Urinary bladder (tissue), 4 donors: ENCODE data around the gene SPIRE2. TPM values are rescaled to one million over a fixed set of nuclear protein-coding genes. Genes with fewer than 3 reads are reported as not detected.
"Not testable (repeated sequence)": the region's sequence is repeated elsewhere in the genome, so short reads cannot be mapped to it uniquely, and the experiment has no call there.

Experiments used
- DNase-seq: peaks from one replicate; pipeline ENCODE4 v3.0.0-alpha.2; 2015; ENCODE audit errors: extremely low spot score
- H3K27ac ChIP-seq: one replicate; pipeline ENCODE4 v1.5.1; 2013; ENCODE audit warnings: low read depth, mild to moderate bottlenecking, moderate library complexity
- H3K36me3 ChIP-seq: one replicate; pipeline ENCODE4 v1.6.1; 2013; ENCODE audit warnings: mild to moderate bottlenecking, moderate library complexity; ENCODE audit not compliant: insufficient read depth
- H3K4me1 ChIP-seq: one replicate; pipeline ENCODE4 v1.6.1; 2013; ENCODE audit warnings: mild to moderate bottlenecking, moderate library complexity; ENCODE audit not compliant: insufficient read depth
- H3K4me3 ChIP-seq: one replicate; pipeline ENCODE4 v1.5.1; 2013; ENCODE audit warnings: low read depth, low read length
- WGBS: extraction: QIAGEN DNeasy Blood & Tissue Kit; methylation state at CpG from one replicate; pipeline ENCODE4 v1.1.7; 2013; 5-methylcytosine and 5-hydroxymethylcytosine counted together
- polyA plus RNA-seq: library from polyadenylated mRNA; stranded (reverse); fragments of 200-250 nt; gene quantifications from one replicate; pipeline ENCODE4 v1.2.3, GENCODE V29; 2013
- total RNA-seq: library from RNA; depleted of rRNA; stranded (reverse); fragments of >200 nt; gene quantifications from one replicate; pipeline ENCODE4 v1.2.3, GENCODE V29; 2014
- donor health status: healthy with polysubstance abuse.
- donor health status: healthy.

The SPIRE2 gene
- total and polyA plus RNA-seq, 2 donors, result 5.4 to 6.4 TPM

- H3K36me3 ChIP-seq, result peaks cover 2% of the 10 kb centered on the region
- H3K27ac ChIP-seq, result no peak overlapping the region
- 62% methylated on average over 47 of the region's 47 CpGs for WGBS
- H3K4me1 ChIP-seq, result no peaks in the 10 kb centered on the region
- no peak overlapping the region for H3K4me3 ChIP-seq
- DNase-seq, result no peak
Observed at GRCh38 chr16:89909777-89910716, 81.8 kb downstream of the SPIRE2 start.

DNA sequence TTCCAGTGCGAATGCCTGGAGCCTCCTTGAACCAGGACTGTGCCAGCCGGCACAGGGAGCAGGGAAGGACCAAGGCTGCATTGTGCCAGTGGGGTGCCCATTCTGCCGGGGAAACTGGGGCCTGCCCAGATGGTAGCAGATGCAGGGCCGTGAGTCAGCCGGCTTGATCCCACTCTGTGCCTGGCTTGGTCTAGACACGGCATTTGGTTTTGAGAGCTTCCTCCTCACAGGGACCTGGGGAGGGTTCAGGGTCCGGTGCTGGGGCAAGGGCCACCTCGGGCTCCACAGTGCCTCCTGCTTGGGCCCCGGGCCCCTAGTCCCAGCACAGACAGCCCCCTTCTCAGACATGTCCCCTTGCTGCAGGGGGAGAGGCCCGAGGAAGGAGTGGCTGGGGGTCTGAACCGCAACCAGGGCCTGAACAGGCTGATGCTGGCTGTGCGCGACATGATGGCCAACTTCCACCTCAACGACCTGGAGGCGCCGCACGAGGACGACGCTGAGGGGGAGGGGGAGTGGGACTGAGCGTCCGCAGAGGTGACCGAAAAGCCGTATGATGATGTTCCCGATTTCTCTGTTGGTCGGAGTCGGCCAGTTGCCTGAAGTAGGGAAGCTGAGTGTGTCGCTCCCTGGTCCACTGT, 82.6 kb downstream of the SPIRE2 start:
- Histone ChIP-seq H3K36me3 (no peaks in the 10 kb centered on the region), H3K27ac (no peak overlapping the region), H3K4me3 (no peak overlapping the region), H3K4me1 (no peaks in the 10 kb centered on the region)
- WGBS, result 91% methylated on average over 27 of the region's 27 CpGs
- no peak for DNase-seq

- no peaks in the 10 kb centered on the region for H3K4me1 ChIP-seq
- DNase-seq, result no peak
- no peak overlapping the region for H3K27ac ChIP-seq
- H3K36me3 ChIP-seq, result no peaks in the 10 kb centered on the region
- WGBS, result 90% methylated on average over 14 of the region's 14 CpGs
- no peak overlapping the region for H3K4me3 ChIP-seq
Observed at GRCh38 chr16:89911375-89911774, 83.1 kb downstream of the SPIRE2 start.

GRCh38 chr16:89912143-89912542, 83.9 kb downstream of the SPIRE2 start:
- H3K4me1 ChIP-seq, result no peaks in the 10 kb centered on the region
- 82% methylated on average over 13 of the region's 13 CpGs for WGBS
- H3K36me3 ChIP-seq, result no peaks in the 10 kb centered on the region
- no peak overlapping the region for H3K27ac ChIP-seq
- no peak for DNase-seq
- H3K4me3 ChIP-seq, result no peak overlapping the region

DNA sequence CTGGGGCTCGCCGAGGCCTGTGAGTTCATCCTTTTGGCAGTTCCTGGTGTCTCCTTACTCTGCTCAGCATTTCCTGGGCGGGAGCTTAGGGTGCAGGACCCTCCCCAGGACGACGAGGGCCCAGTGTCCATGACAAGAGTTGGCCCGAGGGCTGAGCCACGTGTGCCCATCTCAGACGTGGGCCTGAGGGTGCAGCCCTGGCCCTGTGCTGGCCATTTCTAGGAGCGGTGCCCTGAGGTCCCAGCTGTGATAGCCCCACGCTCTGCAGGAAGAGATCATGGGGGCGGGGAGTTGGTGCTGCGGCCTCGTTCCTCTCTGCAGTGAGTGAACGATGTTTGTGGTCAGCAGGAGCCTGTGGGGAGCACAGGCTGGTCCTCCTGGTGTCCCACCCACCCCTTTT, 84.4 kb downstream of the SPIRE2 start:
- no peak overlapping the region for H3K27ac ChIP-seq
- no peak overlapping the region for H3K4me3 ChIP-seq
- no peak for DNase-seq
- no peaks in the 10 kb centered on the region for H3K36me3 ChIP-seq
- no peaks in the 10 kb centered on the region for H3K4me1 ChIP-seq
- 66% methylated on average over 14 of the region's 14 CpGs for WGBS

- Histone ChIP-seq H3K4me1 (no peaks in the 10 kb centered on the region), H3K4me3 (no peak overlapping the region), H3K27ac (no peak overlapping the region), H3K36me3 (no peaks in the 10 kb centered on the region)
- no peak for DNase-seq
- 82% methylated on average over 30 of the region's 30 CpGs for WGBS
Observed at GRCh38 chr16:89913408-89914387, 85.4 kb downstream of the SPIRE2 start.

DNA sequence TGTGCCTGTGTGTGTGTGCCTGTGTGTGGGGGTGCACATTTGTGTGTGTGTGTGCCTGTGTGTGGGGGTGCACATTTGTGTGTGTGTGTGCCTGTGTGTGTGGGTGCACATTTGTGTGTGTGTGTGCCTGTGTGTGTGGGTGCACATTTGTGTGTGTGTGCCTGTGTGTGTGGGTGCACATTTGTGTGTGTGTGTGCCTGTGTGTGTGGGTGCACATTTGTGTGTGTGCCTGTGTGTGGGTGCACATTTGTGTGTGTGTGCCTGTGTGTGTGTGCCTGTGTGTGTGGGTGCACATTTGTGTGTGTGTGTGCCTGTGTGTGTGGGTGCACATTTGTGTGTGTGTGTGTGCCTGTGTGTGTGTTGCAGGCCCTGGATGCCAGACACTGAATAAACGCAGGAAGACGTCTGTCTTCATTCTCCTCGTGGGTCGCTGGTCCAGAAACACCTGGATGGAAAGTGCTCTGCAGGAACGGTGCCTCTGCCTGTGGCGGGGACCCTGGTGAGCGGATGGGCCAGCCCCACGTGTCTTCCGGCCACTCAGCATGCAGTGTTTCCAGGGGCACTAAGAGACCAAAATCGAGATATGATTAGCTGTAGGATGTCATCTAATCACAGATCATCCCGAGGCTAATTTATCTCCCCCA, 86.5 kb downstream of the SPIRE2 start:
- not testable (repeated sequence) for H3K4me1 ChIP-seq, H3K4me3 ChIP-seq, H3K36me3 ChIP-seq, H3K27ac ChIP-seq, DNase-seq
- WGBS, result 54% methylated on average over 11 of the region's 11 CpGs

DNA sequence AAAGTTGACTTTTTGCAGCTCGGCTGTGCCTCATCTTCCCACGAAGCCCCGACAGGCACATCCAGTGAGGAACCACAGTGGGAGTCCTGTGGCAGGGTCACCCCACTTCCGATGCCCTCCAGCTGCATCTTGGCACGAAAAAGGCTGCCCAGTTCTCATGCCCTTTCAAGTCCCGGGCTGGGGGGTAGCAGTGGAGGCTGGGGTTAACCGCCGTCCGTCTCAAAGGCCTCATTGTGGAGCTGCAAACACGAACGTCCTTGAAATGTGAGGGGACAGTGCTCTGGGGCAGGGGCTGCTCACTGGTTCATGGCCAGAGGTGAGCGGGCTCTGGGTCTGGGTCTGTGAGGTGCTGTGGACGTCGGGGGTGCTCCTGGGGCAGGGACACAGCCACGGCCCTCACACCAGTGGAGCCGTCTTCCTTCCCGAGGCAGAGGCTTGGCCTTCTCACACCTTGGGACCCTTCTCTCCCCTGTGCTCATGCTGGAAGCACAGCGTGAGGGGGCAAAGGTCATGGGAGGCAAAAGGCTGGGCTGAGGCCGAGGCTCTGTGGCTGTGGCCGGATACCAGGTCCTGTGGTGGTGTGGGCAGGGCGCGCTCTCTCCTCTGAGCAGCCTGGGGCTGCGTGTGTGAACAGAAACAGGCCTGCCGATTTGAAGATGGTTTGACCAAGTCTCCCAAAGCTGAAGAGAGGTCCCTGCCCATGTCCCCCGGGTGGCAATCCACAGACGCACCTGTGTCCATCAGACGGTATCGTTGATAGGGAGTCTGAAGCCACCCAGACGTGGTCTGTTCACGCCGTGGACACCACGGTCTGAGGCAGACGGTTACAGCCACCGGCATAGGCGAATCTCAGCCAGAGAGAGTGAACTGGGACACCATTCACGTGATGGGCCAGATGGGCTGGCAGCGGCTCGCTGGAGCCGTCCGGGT, 87.3 kb downstream of the SPIRE2 start:
- H3K4me1 ChIP-seq, result no peaks in the 10 kb centered on the region
- H3K4me3 ChIP-seq, result no peak overlapping the region
- no peak overlapping the region for H3K27ac ChIP-seq
- no peaks in the 10 kb centered on the region for H3K36me3 ChIP-seq
- 77% methylated on average over 40 of the region's 40 CpGs for WGBS
- no peak for DNase-seq

DNA sequence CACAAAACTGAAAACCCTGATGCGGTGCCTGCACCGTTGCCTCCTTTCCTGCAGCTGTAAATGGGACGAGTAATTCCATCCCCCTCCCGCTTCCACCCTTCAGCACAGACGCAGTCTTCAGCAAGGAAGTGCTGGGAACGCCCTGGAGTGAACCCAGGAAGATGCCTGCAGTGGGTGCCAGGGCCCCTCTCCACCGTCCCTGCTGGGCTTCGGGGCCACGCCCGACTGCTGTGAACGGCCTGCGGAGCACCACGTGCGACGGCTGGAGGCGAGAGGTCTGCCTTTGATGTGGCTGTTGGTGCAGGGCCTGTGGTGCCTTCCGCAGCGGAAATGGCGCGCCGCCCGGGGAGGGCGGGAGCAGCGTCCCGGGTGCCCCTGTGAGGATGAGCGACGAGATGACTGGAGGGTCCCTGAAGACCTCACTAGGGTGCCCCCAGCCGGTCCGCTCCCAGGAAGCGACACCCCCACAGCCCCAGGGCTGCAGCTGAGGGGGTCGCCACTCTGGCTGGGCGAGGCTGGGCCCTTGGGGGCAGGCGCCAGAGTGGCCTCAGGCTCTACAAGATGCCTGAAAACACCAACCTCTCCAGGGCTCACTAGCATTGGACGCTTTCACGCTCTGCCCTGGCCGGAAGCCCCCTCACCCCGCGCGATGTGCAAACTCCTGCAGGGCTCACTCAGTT, 89.6 kb downstream of the SPIRE2 start:
- no peaks in the 10 kb centered on the region for H3K36me3 ChIP-seq
- H3K27ac ChIP-seq, result no peak overlapping the region
- under 1% methylated on average over 39 of the region's 39 CpGs for WGBS
- DNase-seq, result no peak
- H3K4me3 ChIP-seq, result peak overlapping the region; percentile 6
- H3K4me1 ChIP-seq, result no peaks in the 10 kb centered on the region

- Histone ChIP-seq H3K27ac (no peak within 1 kb of the TSS), H3K4me3 (peak within 1 kb of the TSS; percentile 6), H3K4me1 (no peaks in the 10 kb centered on the region)
Observed at GRCh38 chr16:89918453-89919347, 90.4 kb downstream of the SPIRE2 start, which contains the start of gene MC1R. Gene MC1R, plus strand, starts transcription at chr16:89918862. Its CDS starts 397 bp downstream, at chr16:89919259.

More at GRCh38 chr16:89918453-89919347, 90.4 kb downstream of the SPIRE2 start, which contains the start of gene MC1R:
- no peak for DNase-seq
- WGBS, result 7% methylated on average over 23 of the region's 23 CpGs
- no peaks in the 10 kb centered on the region for H3K36me3 ChIP-seq
